HG02852 (cell line): ENCODE data around the gene DSC3.

Experiments used
- ATAC-seq: cut with Tn5 transposase; IDR thresholded peaks from one replicate; pipeline ENCODE4 v1.9.1; 2021; ENCODE audit warnings: mild to moderate bottlenecking, moderate library complexity; ENCODE audit not compliant: unreplicated experiment

DSC3 gene

DNA sequence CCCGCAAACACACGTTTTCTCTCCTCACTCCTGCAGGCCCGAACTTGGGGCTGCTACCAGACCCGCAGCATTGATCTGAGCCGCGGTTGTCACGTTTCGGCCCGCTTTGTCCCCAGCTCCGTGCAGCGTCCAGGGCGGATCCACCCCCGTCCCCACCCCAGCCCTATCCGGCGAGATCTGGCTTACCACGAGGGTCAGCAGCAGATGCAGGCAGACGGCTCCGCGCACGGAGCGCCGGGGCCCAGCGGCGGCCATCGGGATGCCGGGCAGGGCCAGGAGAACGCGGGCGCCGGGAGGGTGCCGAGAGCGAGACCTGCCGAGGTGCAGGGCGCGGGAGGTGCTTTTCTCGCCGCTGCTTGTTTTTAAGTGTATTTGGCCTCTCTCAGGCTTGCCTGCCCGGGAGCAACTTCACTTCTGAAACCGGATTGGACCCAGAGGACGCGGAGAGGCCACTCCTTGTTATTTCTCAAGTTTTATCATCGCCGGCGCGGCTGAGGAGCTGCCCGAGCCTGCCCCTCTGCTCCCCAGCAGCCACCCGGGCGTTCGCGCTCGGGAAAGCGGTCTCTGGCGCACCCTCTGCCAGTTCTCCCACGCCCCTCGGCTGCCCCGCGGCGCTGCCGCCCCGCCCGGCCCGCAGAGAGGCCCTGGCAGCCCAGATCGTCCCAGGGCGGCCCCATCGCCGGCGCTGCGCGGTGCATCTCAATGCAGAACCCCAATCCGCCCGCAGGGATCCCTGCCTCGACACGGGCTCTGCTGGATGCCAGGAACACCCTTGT is at the start of gene DSC3:
Gene DSC3 (minus strand): TSS at position 337 of the 776 bp plus-strand sequence. CDS start 82 bp downstream, at position 255.
- ATAC-seq = no peak

- no peak for ATAC-seq
Observed at GRCh38 chr18:31091350-31091749, 48.8 kb upstream of the DSC3 start.

- no peak for ATAC-seq
Observed at GRCh38 chr18:31088532-31088931, 46.0 kb upstream of the DSC3 start.

GRCh38 chr18:31079973-31080372 is 37.4 kb upstream of the DSC3 start:
- ATAC-seq = no peak

GRCh38 chr18:31077878-31078277 is 35.3 kb upstream of the DSC3 start:
- ATAC-seq = no peak

- ATAC-seq = no peak
Observed at GRCh38 chr18:31072175-31072574, 29.6 kb upstream of the DSC3 start.

- no peak for ATAC-seq
Observed at GRCh38 chr18:31070206-31070605, 27.7 kb upstream of the DSC3 start.

DNA sequence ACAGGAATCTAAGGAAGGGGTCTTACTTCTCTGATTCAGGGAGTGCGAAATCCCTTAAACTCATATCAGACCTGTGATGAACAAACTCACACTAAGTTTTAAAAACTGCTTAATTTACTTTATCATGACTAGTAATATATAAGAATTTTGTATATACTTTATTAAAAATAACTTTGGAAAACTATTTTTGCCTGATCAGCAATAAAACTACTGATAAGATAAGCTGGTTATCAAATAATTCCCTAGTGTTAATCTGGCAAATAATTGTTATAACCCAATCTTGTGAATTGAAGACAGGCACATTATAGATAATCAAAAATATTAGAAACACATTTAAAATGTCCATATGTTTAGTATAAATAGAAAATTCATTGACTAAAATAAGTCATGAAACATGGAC is 23.7 kb upstream of the DSC3 start:
- ATAC-seq = no peak

DNA sequence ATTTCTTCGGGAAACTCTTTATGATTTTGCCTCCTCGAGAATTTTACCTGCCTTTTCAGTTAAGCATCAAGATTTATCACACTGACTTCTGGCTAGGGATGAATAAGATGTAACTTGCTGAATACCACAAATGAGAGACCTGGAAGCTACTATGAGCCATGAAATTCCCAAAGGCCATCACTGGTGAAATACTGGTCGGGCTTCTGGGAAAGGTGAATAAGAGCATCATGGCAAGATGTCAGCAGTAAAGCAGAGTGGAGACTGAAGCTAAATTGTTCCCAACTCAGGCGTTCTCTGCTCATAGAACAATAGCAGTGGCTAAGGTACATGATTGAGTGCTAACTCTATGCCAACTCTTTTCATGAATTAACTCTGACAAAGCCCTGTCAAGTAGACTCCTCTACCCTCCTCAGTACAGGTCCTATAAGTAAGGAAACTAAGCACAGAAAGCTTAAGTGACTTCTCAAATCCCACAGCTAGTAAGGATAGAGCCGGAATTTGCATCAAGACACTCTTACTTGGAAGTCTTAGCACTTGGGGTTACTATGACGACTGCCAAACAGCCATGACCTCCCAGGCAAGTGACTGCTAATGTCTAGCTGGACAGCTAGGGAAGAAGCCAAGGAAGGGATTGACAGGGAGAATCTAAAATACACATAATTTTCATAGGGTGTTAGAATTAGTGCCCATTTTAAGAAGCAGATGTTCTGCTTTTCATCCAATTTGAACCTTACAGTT is 22.7 kb upstream of the DSC3 start:
- no peak for ATAC-seq

GRCh38 chr18:31064130-31064529 is 21.6 kb upstream of the DSC3 start:
- peak; percentile 89 for ATAC-seq

DNA sequence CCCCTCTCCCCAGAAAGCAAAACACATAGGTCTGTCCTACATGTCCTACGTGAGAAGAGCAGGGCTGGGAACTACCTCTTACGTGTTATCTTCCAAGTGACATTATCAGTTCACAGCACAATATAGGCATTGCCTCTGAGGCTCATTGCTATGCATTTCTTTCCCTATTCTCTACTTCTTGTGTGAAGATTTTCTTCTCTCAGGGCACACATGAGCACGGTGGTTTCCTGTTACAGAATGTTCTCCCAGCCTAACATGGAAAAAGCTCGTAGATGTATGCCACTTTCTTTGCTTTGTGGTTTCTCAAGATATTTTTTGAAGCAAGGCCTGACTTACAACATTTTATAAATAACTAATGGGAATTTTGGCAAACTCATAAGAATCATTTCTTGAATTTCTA is 19.4 kb upstream of the DSC3 start:
- ATAC-seq = peak; percentile 41

GRCh38 chr18:31058897-31059296 is 16.4 kb upstream of the DSC3 start:
- no peak for ATAC-seq

- ATAC-seq = no peak
Observed at GRCh38 chr18:31057917-31058316, 15.4 kb upstream of the DSC3 start.

- ATAC-seq = no peak
Observed at GRCh38 chr18:31057051-31057450, 14.5 kb upstream of the DSC3 start.

DNA sequence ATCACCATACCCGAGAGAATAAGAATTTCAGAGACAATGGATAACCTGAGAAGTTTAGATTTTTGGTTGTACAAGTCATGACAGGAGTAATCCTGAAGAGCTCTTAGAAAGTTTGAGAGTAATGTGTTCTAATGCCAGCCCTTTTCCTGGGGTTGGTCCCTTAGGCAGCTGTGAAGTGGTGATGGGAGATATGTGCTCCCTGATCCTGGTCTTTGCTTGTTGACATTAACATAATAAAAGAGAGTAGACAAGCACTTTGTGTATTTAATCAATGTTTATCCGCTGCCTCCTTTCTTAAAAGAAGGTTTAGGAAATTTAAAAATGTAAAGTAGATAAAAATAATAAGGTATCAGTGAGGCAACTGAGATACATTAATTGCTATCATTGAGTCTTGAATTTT is 13.8 kb upstream of the DSC3 start:
- no peak for ATAC-seq

- ATAC-seq = no peak
Observed at GRCh38 chr18:31050635-31051034, 8.1 kb upstream of the DSC3 start.

- no peak for ATAC-seq
Observed at GRCh38 chr18:31049189-31049588, 6.6 kb upstream of the DSC3 start.

DNA sequence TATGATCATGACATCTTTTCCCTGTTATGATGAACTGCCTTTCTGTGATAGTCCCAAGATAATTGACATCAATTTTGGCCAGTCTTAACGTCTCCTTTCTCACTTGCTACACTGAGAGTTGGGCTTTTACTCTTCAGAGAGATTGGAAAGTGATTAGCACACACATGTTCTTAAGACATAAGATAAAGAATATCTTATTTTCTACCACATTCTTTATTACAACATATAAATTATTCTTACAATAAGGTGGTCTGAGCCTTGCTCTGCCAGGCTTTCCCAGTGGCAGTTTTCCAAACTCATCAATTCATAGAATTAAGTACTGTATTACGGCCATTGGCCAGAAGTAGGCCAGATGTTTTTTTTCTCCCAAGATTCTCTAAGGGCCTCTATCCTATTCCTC is 5.7 kb upstream of the DSC3 start:
- ATAC-seq = no peak

GRCh38 chr18:31046916-31047315 is 4.4 kb upstream of the DSC3 start:
- no peak for ATAC-seq

GRCh38 chr18:31045599-31045998 is 3.1 kb upstream of the DSC3 start:
- ATAC-seq = no peak

DNA sequence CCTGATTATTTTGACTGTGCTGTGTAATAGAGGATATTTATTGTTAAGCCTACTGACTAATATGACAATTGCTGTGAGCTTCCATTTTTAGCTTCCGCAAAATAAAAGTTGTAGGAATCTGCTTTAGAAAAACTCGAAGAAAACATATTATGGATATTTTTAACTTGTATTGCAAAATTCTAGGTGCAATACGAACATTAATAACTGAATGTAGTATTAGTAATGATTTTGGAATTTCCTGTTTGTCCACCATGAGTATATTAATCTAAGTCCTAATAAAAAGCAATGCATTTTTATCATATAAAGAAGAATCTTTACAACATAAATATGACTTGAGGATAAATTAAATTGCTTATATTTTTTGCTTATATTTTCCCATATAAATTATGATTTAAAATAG is 2.4 kb upstream of the DSC3 start:
- no peak for ATAC-seq

DNA sequence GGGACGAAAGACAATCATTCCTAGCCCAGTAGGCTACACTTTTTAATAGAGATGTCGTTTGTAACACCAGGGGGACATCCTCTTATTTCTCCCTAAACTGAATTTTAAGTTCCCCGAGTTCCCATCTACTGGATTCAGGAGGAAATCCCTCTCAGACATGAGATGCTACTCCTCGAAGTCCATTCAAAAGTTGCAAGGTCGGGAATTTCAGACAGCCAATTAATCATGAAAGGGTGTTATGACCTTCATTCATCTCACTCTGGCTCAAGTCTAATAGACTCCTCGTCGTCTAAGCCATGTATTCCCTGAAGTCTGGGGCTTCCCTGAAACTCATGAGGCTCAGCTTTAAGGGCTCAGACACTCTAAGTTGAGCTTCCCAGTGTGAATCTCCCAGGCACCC is 1.2 kb upstream of the DSC3 start:
- ATAC-seq = no peak

- ATAC-seq = no peak
Observed at GRCh38 chr18:31042084-31042405, 497 bp downstream of the DSC3 start.
